Right lobe of liver (tissue), 6 donors: Measurements from ENCODE around the gene BICD2. TPM values are rescaled to one million over a fixed set of nuclear protein-coding genes. Genes with fewer than 3 reads are reported as not detected.
"Not testable (repeated sequence)": the region's sequence is repeated elsewhere in the genome, so short reads cannot be mapped to it uniquely, and the experiment has no call there.

Source experiments
- ATAC-seq, 4 donors: fragments of 200-7000 bp; cut with Tn5 transposase; one replicate each; pipeline ENCODE4 v1.9.1; 2020; ENCODE audit warnings: mild to moderate bottlenecking in 4 of 4, moderate library complexity in 4 of 4
- DNase-seq, 3 donors: peaks; one replicate each; pipeline ENCODE4 v3.0.0-alpha.2; 2020
- H3K27ac ChIP-seq, 3 donors: fragments of 200-600 bp; one replicate each; pipeline ENCODE4 v1.8.0; 2022
- H3K27me3 ChIP-seq, 2 donors: fragments of 200-600 bp; one replicate each; pipeline ENCODE4 v1.8.0; 2022
- H3K36me3 ChIP-seq, 4 donors: fragments of 200-600 bp; sonication (generic) in 1 of 4; one replicate each; pipeline versions ENCODE4 v1.5.1 to v1.8.0; 2017 to 2022; ENCODE audit warnings: control low read depth in 1 of 4
- H3K4me1 ChIP-seq, 4 donors: fragments of 200-600 bp; sonication (generic) in 1 of 4; one replicate each; pipeline versions ENCODE4 v1.5.1 to v1.8.0; 2017 to 2022; ENCODE audit warnings: control low read depth in 1 of 4
- H3K4me3 ChIP-seq, 3 donors: fragments of 200-600 bp; one replicate each; pipeline ENCODE4 v1.8.0; 2022
- H3K9me3 ChIP-seq, 4 donors: fragments of 200-600 bp; sonication (generic) in 1 of 4; one replicate each; pipeline versions ENCODE4 v1.5.1 to v1.8.0; 2017 to 2022; ENCODE audit warnings: control low read depth in 1 of 4
- CTCF ChIP-seq, 4 donors: fragments of 200-600 bp in 3 of 4; fragments of 450-650 bp in 1 of 4; IDR thresholded peaks; one replicate each; pipeline versions ENCODE4 v1.5.1 to v1.8.0; 2016 to 2022; ENCODE audit warnings: antibody characterized with exemption in 4 of 4, mild to moderate bottlenecking in 2 of 4
- POLR2A ChIP-seq: fragments of 450-650 bp; IDR thresholded peaks from one replicate; pipeline ENCODE4 v1.6.1; 2017; ENCODE audit warnings: antibody characterized with exemption, mild to moderate bottlenecking
- WGBS: methylation state at CpG from one replicate; pipeline ENCODE4 v1.1.6; 2018; ENCODE audit warnings: low coverage, low lambda C conversion rate; ENCODE audit not compliant: insufficient coverage; ENCODE audit errors: missing lambda C conversion rate; 5-methylcytosine and 5-hydroxymethylcytosine counted together
- intact Hi-C, 2 donors: fragments of 100-400 bp; cut with DNase I; formaldehyde crosslinking; loops; one replicate each; pipeline versions ENCODE4 v1.11.2 to v1.14.1; 2022
- total RNA-seq, 6 experiments: library from RNA; depleted of rRNA in 2 of 6; stranded (reverse); fragments of >200 nt in 2 of 6; fragmentation: NEBNext Ultra II Directional in 3 of 6; extraction: Animal tissue kit (Norgen Biotek cat#: 25700) in 3 of 6; gene quantifications; one replicate each; pipeline versions ENCODE4 v1.1.0 to v1.2.4, GENCODE V29; 2016 to 2023
- donor health status: DM: no; HTN: yes; CAD: no.
- donor health status: DM: no; HTN: no; CAD: no.
- donor health status: DM: no; HTN: no; CAD: no.
- donor health status: DM: no; HTN: yes; CAD: no.
- donor health status: DM: no; HTN: yes; CAD: no.

Gene BICD2
- total RNA-seq, 6 experiments from 2014 or later: 6.3 to 14.9 (median 9.8) TPM

DNA sequence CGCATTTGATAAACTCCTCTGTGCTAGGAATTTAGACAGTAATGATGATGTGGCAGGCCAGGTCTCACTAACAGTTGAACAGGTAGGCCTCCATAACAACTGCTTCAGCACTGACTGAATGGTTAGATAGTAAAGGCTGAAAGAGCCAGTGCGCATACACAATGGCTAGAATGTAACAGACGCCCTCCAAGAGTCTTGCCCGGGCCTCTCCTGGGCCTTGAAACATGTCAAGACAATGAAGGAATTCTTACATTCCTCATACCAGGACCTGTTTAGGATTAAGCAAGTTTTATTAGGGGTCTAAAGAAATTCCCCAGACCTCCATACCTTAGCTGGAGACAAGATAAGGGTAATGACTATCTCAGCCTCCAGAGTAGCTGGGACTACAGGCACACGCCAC, 6.7 kb upstream of the BICD2 start:
- no peaks in the 10 kb centered on the region for H3K4me1 ChIP-seq
- H3K27me3 ChIP-seq: no peaks in the 10 kb centered on the region
- ATAC-seq (no peak), DNase-seq (no peak)
- no peaks in the 10 kb centered on the region for H3K9me3 ChIP-seq
- no peak overlapping the region for H3K27ac ChIP-seq
- no peak overlapping the region for H3K4me3 ChIP-seq
- H3K36me3 ChIP-seq: no peaks in the 10 kb centered on the region
- TF ChIP-seq POLR2A (no peak), CTCF (IDR thresholded peaks at IDR 0.05) (no peak)
- WGBS: 50% methylated on average over 1 of the region's 5 CpGs
- intact Hi-C loops: no loop called here

- Histone ChIP-seq H3K27ac (peak overlapping the region in 1 of 3 donors; percentile 29), H3K4me1 (peaks cover 0 to 4% (median 0%) of the 10 kb centered on the region in 4 donors), H3K27me3 (no peaks in the 10 kb centered on the region), H3K4me3 (no peak overlapping the region), H3K9me3 (no peaks in the 10 kb centered on the region), H3K36me3 (no peaks in the 10 kb centered on the region)
- 71% methylated on average over 4 of the region's 7 CpGs for WGBS
- TF ChIP-seq CTCF (IDR thresholded peaks at IDR 0.05): no peak
- no peak for TF ChIP-seq POLR2A
- DNase-seq (no peak), ATAC-seq (peak; percentile 42 to 48 (median 44))
- intact Hi-C loops: no loop called here
Observed at GRCh38 chr9:92770360-92770995, 5.8 kb upstream of the BICD2 start.

GRCh38 chr9:92769990-92770359, 5.3 kb upstream of the BICD2 start:
- DNase-seq (no peak), ATAC-seq (no peak)
- no peak for TF ChIP-seq CTCF (IDR thresholded peaks at IDR 0.05)
- Histone ChIP-seq H3K36me3 (no peaks in the 10 kb centered on the region), H3K27me3 (no peaks in the 10 kb centered on the region), H3K27ac (no peak overlapping the region), H3K9me3 (no peaks in the 10 kb centered on the region), H3K4me3 (no peak overlapping the region), H3K4me1 (peaks cover 0 to 6% (median 0%) of the 10 kb centered on the region in 4 donors)
- intact Hi-C loops: loop anchor here in 1 of 2 donors (10.0 kb wide), 1 partner anchor 105 kb away; no protein-coding TSS in a partner anchor
- WGBS: 66% methylated on average over 2 of the region's 2 CpGs

DNA sequence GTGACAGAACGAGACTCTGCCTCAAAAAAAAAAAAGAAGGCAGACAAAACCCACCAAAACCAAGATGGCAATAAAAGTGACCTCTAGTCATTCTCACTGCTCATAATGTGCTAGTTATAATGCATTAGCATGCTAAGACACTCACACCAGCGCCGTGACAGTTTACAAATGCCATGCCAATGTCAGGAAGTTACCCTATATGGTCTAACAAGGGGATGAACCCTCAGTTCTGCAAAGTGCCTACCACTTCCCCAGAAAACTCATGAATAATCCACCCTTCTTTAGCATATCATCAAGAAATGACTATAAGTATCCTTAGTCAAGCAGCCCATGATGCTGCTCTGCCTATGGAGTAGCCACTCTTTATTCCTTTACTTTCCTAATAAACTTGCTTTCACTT, 4.7 kb upstream of the BICD2 start:
- Histone ChIP-seq H3K9me3 (no peaks in the 10 kb centered on the region), H3K4me3 (no peak overlapping the region), H3K27ac (no peak overlapping the region), H3K27me3 (no peaks in the 10 kb centered on the region), H3K36me3 (no peaks in the 10 kb centered on the region), H3K4me1 (peaks cover 0 to 6% (median 0%) of the 10 kb centered on the region in 4 donors)
- TF ChIP-seq POLR2A: no peak
- TF ChIP-seq CTCF (IDR thresholded peaks at IDR 0.05): no peak
- ATAC-seq (no peak), DNase-seq (no peak)
- WGBS: 60% methylated on average over 2 of the region's 3 CpGs
- intact Hi-C loops: loop anchor here in 1 of 2 donors (10.0 kb wide), 1 partner anchor 104 kb away; no protein-coding TSS in a partner anchor

GRCh38 chr9:92768816-92769215, 4.2 kb upstream of the BICD2 start:
- not testable (repeated sequence) for H3K36me3 ChIP-seq, DNase-seq, H3K27ac ChIP-seq, H3K4me3 ChIP-seq, ATAC-seq, H3K27me3 ChIP-seq, H3K4me1 ChIP-seq, H3K9me3 ChIP-seq
- intact Hi-C loops: loop anchor here in 1 of 2 donors (10.0 kb wide), 1 partner anchor 104 kb away; no protein-coding TSS in a partner anchor
- 59% methylated on average over 6 of the region's 10 CpGs for WGBS
